ENCODE data around the gene GPR146.

DNA sequence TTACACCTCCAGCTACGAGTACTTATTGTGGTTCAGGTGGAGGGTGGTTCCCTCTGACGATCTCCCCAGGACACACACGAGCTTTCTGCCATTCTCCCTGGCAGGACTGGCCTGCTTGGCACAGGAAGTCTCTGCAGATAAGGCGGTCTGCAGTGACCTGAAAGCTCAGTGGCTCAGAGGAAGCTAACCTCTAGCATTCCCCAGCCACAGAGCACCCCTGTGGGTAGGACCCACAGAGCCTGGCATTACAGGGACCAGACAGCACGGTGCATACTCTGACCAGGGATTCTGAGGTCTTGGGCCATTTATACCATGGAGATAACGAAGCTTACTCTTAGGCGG, 1.9 kb upstream of the GPR146 start:
- TF ChIP-seq, protein P1, sequence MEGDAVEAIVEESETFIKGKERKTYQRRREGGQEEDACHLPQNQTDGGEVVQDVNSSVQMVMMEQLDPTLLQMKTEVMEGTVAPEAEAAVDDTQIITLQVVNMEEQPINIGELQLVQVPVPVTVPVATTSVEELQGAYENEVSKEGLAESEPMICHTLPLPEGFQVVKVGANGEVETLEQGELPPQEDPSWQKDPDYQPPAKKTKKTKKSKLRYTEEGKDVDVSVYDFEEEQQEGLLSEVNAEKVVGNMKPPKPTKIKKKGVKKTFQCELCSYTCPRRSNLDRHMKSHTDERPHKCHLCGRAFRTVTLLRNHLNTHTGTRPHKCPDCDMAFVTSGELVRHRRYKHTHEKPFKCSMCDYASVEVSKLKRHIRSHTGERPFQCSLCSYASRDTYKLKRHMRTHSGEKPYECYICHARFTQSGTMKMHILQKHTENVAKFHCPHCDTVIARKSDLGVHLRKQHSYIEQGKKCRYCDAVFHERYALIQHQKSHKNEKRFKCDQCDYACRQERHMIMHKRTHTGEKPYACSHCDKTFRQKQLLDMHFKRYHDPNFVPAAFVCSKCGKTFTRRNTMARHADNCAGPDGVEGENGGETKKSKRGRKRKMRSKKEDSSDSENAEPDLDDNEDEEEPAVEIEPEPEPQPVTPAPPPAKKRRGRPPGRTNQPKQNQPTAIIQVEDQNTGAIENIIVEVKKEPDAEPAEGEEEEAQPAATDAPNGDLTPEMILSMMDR (IDR thresholded peaks at IDR 0.05): no peak
- TF ChIP-seq POLR2AphosphoS5 (IDR thresholded peaks at IDR 0.05) (no peak), POLR2A (IDR thresholded peaks at IDR 0.05) (no peak), EP300 (IDR thresholded peaks at IDR 0.05) (no peak)

Data from stomach (tissue), 4 donors.